HepG2 (cell line): ENCODE data around the gene MTFP1. TPM values are rescaled to one million over a fixed set of nuclear protein-coding genes. Genes with fewer than 3 reads are reported as not detected.

Experiments
- DPF2 ChIP-seq: sonication (generic); formaldehyde crosslinking; IDR thresholded peaks from 2 replicates; pipeline ENCODE4 v1.4.0; 2020; ENCODE audit warnings: mild to moderate bottlenecking, low read depth, missing genetic modification reagents, borderline replicate concordance
- ESRRA ChIP-seq: sonication (generic); formaldehyde crosslinking; IDR thresholded peaks from 2 replicates; pipeline ENCODE4 v1.5.1; 2020; ENCODE audit warnings: mild to moderate bottlenecking, low read depth, missing genetic modification reagents
- GATAD2A ChIP-seq: IDR thresholded peaks from 2 replicates; pipeline ENCODE4 v1.6.1; 2016
- MATR3 ChIP-seq: sonication (generic); formaldehyde crosslinking; IDR thresholded peaks from 2 replicates; pipeline ENCODE4 v1.4.0; 2020; ENCODE audit warnings: missing genetic modification reagents
- MNT ChIP-seq: fragments of 450-650 bp; IDR thresholded peaks from 2 replicates; pipeline ENCODE4 v1.6.1; 2016
- NFYC ChIP-seq: IDR thresholded peaks from 2 replicates; pipeline ENCODE4 v1.6.1; 2016; ENCODE audit warnings: missing genetic modification reagents, missing compliant biosample characterization
- POLR2AphosphoS2 ChIP-seq: IDR thresholded peaks from 2 replicates; pipeline ENCODE4 v1.6.1; 2011; ENCODE audit warnings: low read depth, low read length, improper control_type of control experiment
- SAFB2 ChIP-seq: sonication (generic); formaldehyde crosslinking; IDR thresholded peaks from 2 replicates; pipeline ENCODE4 v1.5.1; 2020; ENCODE audit warnings: missing genetic modification reagents, low read depth, mild to moderate bottlenecking, borderline replicate concordance
- SMAD3 ChIP-seq: sonication (generic); formaldehyde crosslinking; IDR thresholded peaks from 2 replicates; pipeline ENCODE4 v1.4.0; 2020; ENCODE audit warnings: missing genetic modification reagents
- SNAPC2 ChIP-seq: sonication (generic); formaldehyde crosslinking; IDR thresholded peaks from 2 replicates; pipeline ENCODE4 v1.8.1; 2022; ENCODE audit warnings: mild to moderate bottlenecking, missing genetic modification reagents
- SPEN ChIP-seq: sonication (generic); formaldehyde crosslinking; IDR thresholded peaks from 2 replicates; pipeline ENCODE4 v1.5.1; 2020; ENCODE audit warnings: low read depth, mild to moderate bottlenecking, missing genetic modification reagents
- STAT5B ChIP-seq: sonication (generic); formaldehyde crosslinking; IDR thresholded peaks from 2 replicates; pipeline ENCODE4 v1.4.0; 2020; ENCODE audit warnings: missing genetic modification reagents
- SUZ12 ChIP-seq: fragments of 150-350 bp; IDR thresholded peaks from 2 replicates; pipeline ENCODE4 v1.6.1; 2014; ENCODE audit warnings: low read depth, low read length
- ZNF205 ChIP-seq: IDR thresholded peaks from 2 replicates; pipeline ENCODE4 v1.6.1; 2018; ENCODE audit warnings: missing biosample characterization, missing genetic modification reagents
- ZNF367 ChIP-seq: sonication (generic); formaldehyde crosslinking; IDR thresholded peaks from 2 replicates; pipeline ENCODE4 v1.4.0; 2020; ENCODE audit warnings: missing genetic modification reagents, borderline replicate concordance
- ZNF512B ChIP-seq: sonication (generic); formaldehyde crosslinking; IDR thresholded peaks from 2 replicates; pipeline ENCODE4 v1.5.1; 2020; ENCODE audit warnings: missing genetic modification reagents, mild to moderate bottlenecking, borderline replicate concordance
- ZNF572 ChIP-seq: sonication (generic); formaldehyde crosslinking; IDR thresholded peaks from 2 replicates; pipeline ENCODE4 v1.5.1; 2020; ENCODE audit warnings: mild to moderate bottlenecking, missing genetic modification reagents
- ZNF737 ChIP-seq: sonication (generic); formaldehyde crosslinking; IDR thresholded peaks from 2 replicates; pipeline ENCODE4 v1.5.0; 2020; ENCODE audit warnings: missing genetic modification reagents, mild to moderate bottlenecking, borderline replicate concordance
- polyA plus RNA-seq, 8 experiments: library from polyadenylated mRNA; depleted of rRNA in 3 of 8; stranded (reverse) in 7 of 8; unstranded in 1 of 8; fragments of >200 nt; fragmentation: Illumina TruSeq in 4 of 8; extraction: Trizol in 4 of 8; gene quantifications; 2 replicates each; pipeline versions ENCODE4 v1.2.1 to v1.2.3, GENCODE V29; 2011 to 2016; ENCODE audit warnings: low read depth in 4 of 8, missing spikeins in 1 of 8, mixed read lengths in 1 of 8; ENCODE audit not compliant: insufficient read depth in 1 of 8
- total RNA-seq, 5 experiments: library from RNA; depleted of rRNA; stranded (reverse); fragments of >200 nt; fragmentation: Illumina TruSeq; extraction: Trizol; gene quantifications; 2 replicates each; pipeline ENCODE4 v1.2.3, GENCODE V29; 2016; ENCODE audit warnings: low read depth in 1 of 5
- TF ChIP-seq, protein P1 (sequence below): IDR thresholded peaks from 2 replicates; pipeline ENCODE4 v1.6.1; 2016; ENCODE audit warnings: low read depth, missing genetic modification reagents, missing compliant biosample characterization
- TF ChIP-seq, protein P2 (sequence below): IDR thresholded peaks from 2 replicates; pipeline ENCODE4 v1.6.1; 2018; ENCODE audit warnings: missing genetic modification reagents, mild to moderate bottlenecking, missing compliant biosample characterization

Gene MTFP1
- total and polyA plus RNA-seq, 2 of the 13 experiments (the other 11 are each of a cell fraction or from before 2014, with no cell fraction given), result 29.5 to 45.6 TPM

DNA sequence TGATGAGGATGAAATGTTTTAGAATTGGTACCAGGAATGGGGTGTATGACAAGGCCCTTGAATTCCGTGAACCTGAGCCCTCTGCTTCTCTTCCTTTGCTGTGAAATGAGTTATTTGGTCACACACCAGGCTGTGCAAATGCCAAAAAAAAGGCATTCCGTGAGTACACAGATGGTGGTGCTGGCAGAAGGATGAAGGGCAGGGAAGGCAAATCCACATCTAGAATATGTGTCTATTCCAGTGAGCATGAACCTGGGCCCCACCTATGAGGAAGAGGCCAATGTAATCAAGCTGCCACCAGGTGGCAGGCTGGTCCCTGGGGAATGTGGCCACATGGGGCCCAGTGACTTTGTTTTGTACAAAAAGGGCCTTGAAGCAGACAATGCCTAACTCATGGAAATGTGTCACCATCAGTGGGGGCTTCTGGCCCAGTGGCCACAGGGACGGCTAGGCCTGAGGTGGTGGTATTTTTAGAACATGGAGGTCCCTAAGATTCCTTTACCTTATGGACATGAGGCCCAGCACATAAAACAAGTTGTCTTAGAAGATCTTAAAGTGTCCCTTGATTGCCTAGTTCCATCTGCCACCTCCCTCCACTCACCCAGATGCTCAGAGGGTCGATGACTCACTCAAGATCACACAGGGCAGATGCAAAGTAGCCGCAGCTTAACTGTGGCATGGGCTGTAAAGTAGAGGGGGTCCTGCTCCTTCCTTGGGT, 34.4 kb upstream of the MTFP1 start (continued):
- TF ChIP-seq MNT (peak; percentile 46; the same call in 1 of the 2 replicates), GATAD2A (CRISPR knock-in tag) (peak; percentile 64), SNAPC2 (CRISPR knock-in tag) (no peak), ZNF512B (CRISPR knock-in tag) (no peak), ZNF205 (CRISPR knock-in tag) (no peak), SMAD3 (CRISPR knock-in tag) (peak; percentile 54; the same call in 1 of the 2 replicates), SPEN (CRISPR knock-in tag) (peak; percentile 42), DPF2 (CRISPR knock-in tag) (no peak), ZNF737 (no peak), ZNF367 (CRISPR knock-in tag) (no peak), SAFB2 (no peak), STAT5B (CRISPR knock-in tag) (no peak), NFYC (CRISPR knock-in tag) (no peak), MATR3 (CRISPR knock-in tag) (no peak), ZNF572 (CRISPR knock-in tag) (no peak), SUZ12 (no peak), ESRRA (CRISPR knock-in tag) (no peak), POLR2AphosphoS2 (no peak)
- TF ChIP-seq, protein P1, sequence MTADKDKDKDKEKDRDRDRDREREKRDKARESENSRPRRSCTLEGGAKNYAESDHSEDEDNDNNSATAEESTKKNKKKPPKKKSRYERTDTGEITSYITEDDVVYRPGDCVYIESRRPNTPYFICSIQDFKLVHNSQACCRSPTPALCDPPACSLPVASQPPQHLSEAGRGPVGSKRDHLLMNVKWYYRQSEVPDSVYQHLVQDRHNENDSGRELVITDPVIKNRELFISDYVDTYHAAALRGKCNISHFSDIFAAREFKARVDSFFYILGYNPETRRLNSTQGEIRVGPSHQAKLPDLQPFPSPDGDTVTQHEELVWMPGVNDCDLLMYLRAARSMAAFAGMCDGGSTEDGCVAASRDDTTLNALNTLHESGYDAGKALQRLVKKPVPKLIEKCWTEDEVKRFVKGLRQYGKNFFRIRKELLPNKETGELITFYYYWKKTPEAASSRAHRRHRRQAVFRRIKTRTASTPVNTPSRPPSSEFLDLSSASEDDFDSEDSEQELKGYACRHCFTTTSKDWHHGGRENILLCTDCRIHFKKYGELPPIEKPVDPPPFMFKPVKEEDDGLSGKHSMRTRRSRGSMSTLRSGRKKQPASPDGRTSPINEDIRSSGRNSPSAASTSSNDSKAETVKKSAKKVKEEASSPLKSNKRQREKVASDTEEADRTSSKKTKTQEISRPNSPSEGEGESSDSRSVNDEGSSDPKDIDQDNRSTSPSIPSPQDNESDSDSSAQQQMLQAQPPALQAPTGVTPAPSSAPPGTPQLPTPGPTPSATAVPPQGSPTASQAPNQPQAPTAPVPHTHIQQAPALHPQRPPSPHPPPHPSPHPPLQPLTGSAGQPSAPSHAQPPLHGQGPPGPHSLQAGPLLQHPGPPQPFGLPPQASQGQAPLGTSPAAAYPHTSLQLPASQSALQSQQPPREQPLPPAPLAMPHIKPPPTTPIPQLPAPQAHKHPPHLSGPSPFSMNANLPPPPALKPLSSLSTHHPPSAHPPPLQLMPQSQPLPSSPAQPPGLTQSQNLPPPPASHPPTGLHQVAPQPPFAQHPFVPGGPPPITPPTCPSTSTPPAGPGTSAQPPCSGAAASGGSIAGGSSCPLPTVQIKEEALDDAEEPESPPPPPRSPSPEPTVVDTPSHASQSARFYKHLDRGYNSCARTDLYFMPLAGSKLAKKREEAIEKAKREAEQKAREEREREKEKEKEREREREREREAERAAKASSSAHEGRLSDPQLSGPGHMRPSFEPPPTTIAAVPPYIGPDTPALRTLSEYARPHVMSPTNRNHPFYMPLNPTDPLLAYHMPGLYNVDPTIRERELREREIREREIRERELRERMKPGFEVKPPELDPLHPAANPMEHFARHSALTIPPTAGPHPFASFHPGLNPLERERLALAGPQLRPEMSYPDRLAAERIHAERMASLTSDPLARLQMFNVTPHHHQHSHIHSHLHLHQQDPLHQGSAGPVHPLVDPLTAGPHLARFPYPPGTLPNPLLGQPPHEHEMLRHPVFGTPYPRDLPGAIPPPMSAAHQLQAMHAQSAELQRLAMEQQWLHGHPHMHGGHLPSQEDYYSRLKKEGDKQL, result no peak
- TF ChIP-seq, protein P2, sequence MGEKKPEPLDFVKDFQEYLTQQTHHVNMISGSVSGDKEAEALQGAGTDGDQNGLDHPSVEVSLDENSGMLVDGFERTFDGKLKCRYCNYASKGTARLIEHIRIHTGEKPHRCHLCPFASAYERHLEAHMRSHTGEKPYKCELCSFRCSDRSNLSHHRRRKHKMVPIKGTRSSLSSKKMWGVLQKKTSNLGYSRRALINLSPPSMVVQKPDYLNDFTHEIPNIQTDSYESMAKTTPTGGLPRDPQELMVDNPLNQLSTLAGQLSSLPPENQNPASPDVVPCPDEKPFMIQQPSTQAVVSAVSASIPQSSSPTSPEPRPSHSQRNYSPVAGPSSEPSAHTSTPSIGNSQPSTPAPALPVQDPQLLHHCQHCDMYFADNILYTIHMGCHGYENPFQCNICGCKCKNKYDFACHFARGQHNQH, result 0 out of 2 replicates have a peak, but pooled peaks have one; percentile 30
